ENCODE measurements around the gene CDK6.

DNA sequence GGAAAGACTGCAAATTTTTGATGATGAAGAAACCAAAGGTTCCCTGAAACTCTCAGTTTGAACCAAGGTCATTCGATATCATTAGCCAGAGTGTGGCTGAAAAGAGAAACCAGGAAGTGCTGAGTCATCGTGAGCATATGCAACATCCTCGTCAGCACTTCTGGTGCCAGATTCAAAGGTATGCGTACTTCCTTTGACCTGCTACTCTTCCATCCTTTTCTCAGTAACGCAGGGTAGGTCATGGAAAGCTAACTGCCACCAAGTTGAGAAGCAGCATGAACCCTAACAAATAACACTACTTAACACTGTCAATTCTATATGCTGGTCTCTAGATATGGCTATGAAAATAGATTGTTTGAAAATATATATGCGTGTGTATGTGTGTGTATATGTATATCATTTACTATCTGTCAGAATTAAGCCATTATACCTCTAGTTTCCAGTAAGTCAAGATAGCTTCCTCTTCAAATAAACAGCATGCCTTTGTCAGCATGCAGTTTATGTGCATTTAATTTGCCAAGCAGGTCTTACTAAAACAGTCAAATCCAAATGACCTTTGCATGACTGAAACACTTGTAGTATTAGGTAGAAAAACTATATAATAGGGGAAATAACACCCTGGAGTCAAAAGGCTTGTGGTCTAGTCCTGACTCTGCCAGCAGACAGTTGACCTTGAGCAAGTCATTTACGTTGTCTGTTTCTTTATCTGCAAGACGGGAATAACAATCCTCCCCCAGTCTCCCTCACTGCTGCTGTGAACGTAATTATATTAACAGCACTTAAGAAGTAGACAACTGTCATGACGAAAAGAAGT lies 26.4 kb downstream of the CDK6 start:
- TF ChIP-seq, protein P1, sequence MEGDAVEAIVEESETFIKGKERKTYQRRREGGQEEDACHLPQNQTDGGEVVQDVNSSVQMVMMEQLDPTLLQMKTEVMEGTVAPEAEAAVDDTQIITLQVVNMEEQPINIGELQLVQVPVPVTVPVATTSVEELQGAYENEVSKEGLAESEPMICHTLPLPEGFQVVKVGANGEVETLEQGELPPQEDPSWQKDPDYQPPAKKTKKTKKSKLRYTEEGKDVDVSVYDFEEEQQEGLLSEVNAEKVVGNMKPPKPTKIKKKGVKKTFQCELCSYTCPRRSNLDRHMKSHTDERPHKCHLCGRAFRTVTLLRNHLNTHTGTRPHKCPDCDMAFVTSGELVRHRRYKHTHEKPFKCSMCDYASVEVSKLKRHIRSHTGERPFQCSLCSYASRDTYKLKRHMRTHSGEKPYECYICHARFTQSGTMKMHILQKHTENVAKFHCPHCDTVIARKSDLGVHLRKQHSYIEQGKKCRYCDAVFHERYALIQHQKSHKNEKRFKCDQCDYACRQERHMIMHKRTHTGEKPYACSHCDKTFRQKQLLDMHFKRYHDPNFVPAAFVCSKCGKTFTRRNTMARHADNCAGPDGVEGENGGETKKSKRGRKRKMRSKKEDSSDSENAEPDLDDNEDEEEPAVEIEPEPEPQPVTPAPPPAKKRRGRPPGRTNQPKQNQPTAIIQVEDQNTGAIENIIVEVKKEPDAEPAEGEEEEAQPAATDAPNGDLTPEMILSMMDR (optimal IDR thresholded peaks at IDR 0.05 in 1 of 3, IDR thresholded peaks at IDR 0.05 in 1 of 3, conservative IDR thresholded peaks at IDR 0.05 in 1 of 3; ENCODE audit: extremely low read depth in 1 of 3, insufficient read depth in 2 of 3, low read length in 3 of 3), result no peak
- TF ChIP-seq EZH2 (IDR thresholded peaks at IDR 0.05; ENCODE audit: low read length), result no peak

All from keratinocyte (primary cell).